H9 (cell line): ENCODE data around the gene CD300LG. TPM values are rescaled to one million over a fixed set of nuclear protein-coding genes. Genes with fewer than 3 reads are reported as not detected.

Experiments used
- DNase-seq: peaks from one replicate; pipeline ENCODE4 v3.0.0-alpha.2; 2017
- H2AFZ ChIP-seq: one replicate; pipeline ENCODE4 v1.6.1; 2013; ENCODE audit warnings: mild to moderate bottlenecking, low read length, control low read depth, moderate library complexity
- H2AK5ac ChIP-seq: 2 replicates; pipeline ENCODE4 v1.6.1; 2013; ENCODE audit warnings: low read length, control low read depth, mixed read lengths; ENCODE audit not compliant: insufficient read length
- H2BK120ac ChIP-seq: one replicate; pipeline ENCODE4 v1.6.1; 2013; ENCODE audit warnings: low read depth, mild to moderate bottlenecking, low read length, control low read depth, inconsistent platforms; ENCODE audit not compliant: poor library complexity, severe bottlenecking
- H2BK12ac ChIP-seq: 2 replicates; pipeline ENCODE4 v1.6.1; 2013; ENCODE audit warnings: low read length, control low read depth, mixed read lengths, low read depth; ENCODE audit not compliant: insufficient read length
- H2BK15ac ChIP-seq: 2 replicates; pipeline ENCODE4 v1.6.1; 2013; ENCODE audit warnings: low read depth, low read length, control low read depth
- H2BK20ac ChIP-seq: one replicate; pipeline ENCODE4 v1.6.1; 2013; ENCODE audit warnings: low read depth, mild to moderate bottlenecking, low read length, control low read depth, inconsistent platforms; ENCODE audit not compliant: poor library complexity, severe bottlenecking
- H2BK5ac ChIP-seq: 2 replicates; pipeline ENCODE4 v1.6.1; 2013; ENCODE audit warnings: low read length, control low read depth, mixed read lengths; ENCODE audit not compliant: insufficient read length
- H3K14ac ChIP-seq: 2 replicates; pipeline ENCODE4 v1.6.1; 2013; ENCODE audit warnings: low read length, control low read depth; ENCODE audit not compliant: insufficient read depth
- H3K18ac ChIP-seq: 2 replicates; pipeline ENCODE4 v1.6.1; 2013; ENCODE audit warnings: low read depth, mild to moderate bottlenecking, mixed read lengths, low read length, control low read depth; ENCODE audit not compliant: insufficient read length
- H3K23ac ChIP-seq: 2 replicates; pipeline ENCODE4 v1.6.1; 2013; ENCODE audit warnings: low read length, control low read depth, mixed read lengths, low read depth; ENCODE audit not compliant: insufficient read length
- H3K23me2 ChIP-seq: 2 replicates; pipeline ENCODE4 v1.6.1; 2013; ENCODE audit warnings: low read depth, mild to moderate bottlenecking, mixed read lengths, low read length, control low read depth; ENCODE audit not compliant: insufficient read length, poor library complexity, severe bottlenecking
- H3K27ac ChIP-seq: 2 replicates; pipeline ENCODE4 v1.5.1; 2013; ENCODE audit warnings: low read length, control low read depth, mixed read lengths, low read depth; ENCODE audit not compliant: insufficient read length
- H3K27me3 ChIP-seq: 2 replicates; pipeline ENCODE4 v1.6.1; 2013; ENCODE audit warnings: low read length, control low read depth, inconsistent platforms; ENCODE audit not compliant: insufficient read depth
- H3K4ac ChIP-seq: 2 replicates; pipeline ENCODE4 v1.6.1; 2013; ENCODE audit warnings: low read depth, mild to moderate bottlenecking, control low read depth, inconsistent platforms, low read length, moderate library complexity
- H3K4me1 ChIP-seq: 2 replicates; pipeline ENCODE4 v1.6.1; 2013; ENCODE audit warnings: low read length, control low read depth, inconsistent platforms; ENCODE audit not compliant: insufficient read depth
- H3K4me2 ChIP-seq: 2 replicates; pipeline ENCODE4 v1.6.1; 2013; ENCODE audit warnings: low read length, control low read depth, mixed read lengths; ENCODE audit not compliant: insufficient read length, insufficient read depth
- H3K56ac ChIP-seq: 2 replicates; pipeline ENCODE4 v1.6.1; 2013; ENCODE audit warnings: low read depth, mild to moderate bottlenecking, mixed read lengths, low read length, control low read depth; ENCODE audit not compliant: insufficient read length
- H3K79me1 ChIP-seq: 2 replicates; pipeline ENCODE4 v1.6.1; 2013; ENCODE audit warnings: low read depth, mild to moderate bottlenecking, moderate library complexity, low read length, control low read depth, inconsistent platforms; ENCODE audit not compliant: insufficient read depth, poor library complexity, severe bottlenecking
- H3K79me2 ChIP-seq: 2 replicates; pipeline ENCODE4 v1.6.1; 2013; ENCODE audit warnings: low read length, control low read depth, inconsistent platforms; ENCODE audit not compliant: insufficient read depth
- H3K9ac ChIP-seq: 2 replicates; pipeline ENCODE4 v1.6.1; 2013; ENCODE audit warnings: low read length, control low read depth, mixed read lengths; ENCODE audit not compliant: insufficient read length; ENCODE audit errors: extremely low read depth
- H3K9me3 ChIP-seq: one replicate; pipeline ENCODE4 v1.6.1; 2013; ENCODE audit warnings: low read depth, low read length, inconsistent platforms; ENCODE audit not compliant: control insufficient read depth
- H3T11ph ChIP-seq: one replicate; pipeline ENCODE4 v1.6.1; 2013; ENCODE audit warnings: mild to moderate bottlenecking, low read length, control low read depth, inconsistent platforms
- H4K20me1 ChIP-seq: one replicate; pipeline ENCODE4 v1.6.1; 2013; ENCODE audit not compliant: control insufficient read depth, insufficient read length, insufficient read depth
- H4K5ac ChIP-seq: 2 replicates; pipeline ENCODE4 v1.6.1; 2013; ENCODE audit warnings: low read depth, mild to moderate bottlenecking, mixed read lengths, low read length, control low read depth; ENCODE audit not compliant: insufficient read length
- H4K8ac ChIP-seq: replicated peaks from 2 replicates; pipeline ENCODE4 v1.6.1; 2013; ENCODE audit warnings: low read length, control low read depth, mixed read lengths, low read depth; ENCODE audit not compliant: insufficient read length
- H4K91ac ChIP-seq: 2 replicates; pipeline ENCODE4 v1.6.1; 2013; ENCODE audit warnings: low read depth, mild to moderate bottlenecking, moderate library complexity, mixed read lengths, low read length, control low read depth; ENCODE audit not compliant: insufficient read length
- H3K27ac Mint-ChIP-seq, 3 experiments: 2 replicates in 2 of 3; 3 replicates in 1 of 3; pipeline ENCODE4 v1.8.0; 2020 to 2021; ENCODE audit warnings: mixed read lengths in 3 of 3, mild to moderate bottlenecking in 1 of 3, moderate library complexity in 1 of 3
- H3K27me3 Mint-ChIP-seq: 2 replicates; pipeline ENCODE4 v1.8.0; 2021; ENCODE audit warnings: low read depth, mild to moderate bottlenecking, moderate library complexity, mixed read lengths
- H3K36me3 Mint-ChIP-seq, 3 experiments: 2 replicates in 2 of 3; 3 replicates in 1 of 3; pipeline ENCODE4 v1.8.0; 2020 to 2021; ENCODE audit warnings: low read depth in 3 of 3, mixed read lengths in 3 of 3; ENCODE audit not compliant: insufficient read depth in 1 of 3
- H3K4me1 Mint-ChIP-seq, 2 experiments: 2 replicates each; pipeline ENCODE4 v1.8.0; 2020; ENCODE audit warnings: mixed read lengths in 2 of 2
- H3K4me3 Mint-ChIP-seq, 2 experiments: 2 replicates in 1 of 2; 3 replicates in 1 of 2; pipeline ENCODE4 v1.8.0; 2020 to 2021; ENCODE audit warnings: mild to moderate bottlenecking in 2 of 2, mixed read lengths in 2 of 2, moderate library complexity in 1 of 2
- H3K9me3 Mint-ChIP-seq, 2 experiments: 2 replicates in 1 of 2; 3 replicates in 1 of 2; pipeline ENCODE4 v1.8.0; 2020; ENCODE audit warnings: mild to moderate bottlenecking in 2 of 2, mixed read lengths in 2 of 2, moderate library complexity in 1 of 2
- CTCF ChIP-seq: fragments of 200-600 bp; sonication (generic); conservative IDR thresholded peaks from 3 replicates; pipeline ENCODE4 v1.8.0; 2021; ENCODE audit warnings: antibody characterized with exemption, mild to moderate bottlenecking
- WGBS: extraction: QIAGEN DNeasy Blood & Tissue Kit; methylation state at CpG from one replicate; pipeline ENCODE4 v1.1.7; 2013; ENCODE audit warnings: missing lambda C conversion rate, low lambda C conversion rate, mixed read lengths; ENCODE audit not compliant: insufficient read length; ENCODE audit errors: extremely low coverage; 5-methylcytosine and 5-hydroxymethylcytosine counted together
- total RNA-seq: library from RNA; stranded (reverse); gene quantifications from 2 replicates; pipeline ENCODE4 v1.2.1, GENCODE V29; 2021

Gene CD300LG
- total RNA-seq, 1 experiment from 2014 or later, result not detected

GRCh38 chr17:43856141-43856540 lies 9.2 kb downstream of the CD300LG start:
- H3K4me1 Mint-ChIP-seq, result peaks cover 0 to 2% of the 10 kb centered on the region in 2 experiments; a peak in 1 of 4 replicates
- Histone ChIP-seq H3K4me2 (no peak overlapping the region), H3K14ac (no peak overlapping the region), H3K56ac (no peak overlapping the region), H4K5ac (no peak overlapping the region), H2BK120ac (no peak overlapping the region), H2BK5ac (no peak overlapping the region), H3K23ac (no peak overlapping the region), H3T11ph (no peak overlapping the region), H4K91ac (no peak overlapping the region), H3K27ac (no peak overlapping the region), H3K79me1 (no peaks in the 10 kb centered on the region), H3K79me2 (no peaks in the 10 kb centered on the region), H2AFZ (no peak overlapping the region), H4K20me1 (no peaks in the 10 kb centered on the region), H2BK20ac (no peak overlapping the region), H3K18ac (no peak overlapping the region), H3K4me1 (no peaks in the 10 kb centered on the region), H3K9me3 (no peaks in the 10 kb centered on the region), H3K9ac (no peak overlapping the region), H2BK12ac (no peak overlapping the region), H4K8ac (no peak overlapping the region), H3K27me3 (no peaks in the 10 kb centered on the region), H2AK5ac (no peak overlapping the region), H3K23me2 (no peaks in the 10 kb centered on the region), H3K4ac (no peak overlapping the region), H2BK15ac (no peak overlapping the region)
- no peak for DNase-seq
- H3K4me3 Mint-ChIP-seq, result no peak overlapping the region
- no CpG with 5 or more reads among the region's 3 CpGs for WGBS
- H3K36me3 Mint-ChIP-seq, result no peaks in the 10 kb centered on the region
- H3K27me3 Mint-ChIP-seq, result peaks cover 7% of the 10 kb centered on the region
- no peak overlapping the region for H3K27ac Mint-ChIP-seq
- no peaks in the 10 kb centered on the region for H3K9me3 Mint-ChIP-seq
- no peak for TF ChIP-seq CTCF
